ENCODE data around the gene TUB.

The TUB gene

GRCh38 chr11:8089791-8090510, 8.9 kb downstream of the TUB start:
- no peak for DNase-seq (ENCODE audit: low spot score)

DNA sequence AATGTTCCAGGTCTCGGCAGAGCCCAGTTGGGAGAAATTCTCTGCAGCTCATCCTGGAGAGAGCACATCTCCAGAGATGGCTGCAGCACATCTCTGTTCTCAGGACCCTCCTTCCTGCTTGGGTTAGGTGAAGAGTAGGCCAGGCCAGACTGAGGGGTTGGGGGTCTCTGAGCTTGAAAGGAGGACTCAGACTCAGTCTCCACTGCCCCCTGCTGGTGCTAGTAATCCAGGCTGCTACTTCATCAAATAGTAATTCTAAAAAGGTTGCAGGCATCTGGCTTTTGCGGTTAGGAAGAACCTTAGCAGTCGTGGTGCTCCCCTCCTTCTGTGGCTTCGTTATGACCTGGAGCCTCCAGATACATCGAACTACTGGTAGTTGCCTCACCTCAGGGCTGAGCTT, 9.7 kb downstream of the TUB start:
- DNase-seq (ENCODE audit: low spot score): peak; percentile 62

GRCh38 chr11:8091721-8092120, 10.7 kb downstream of the TUB start:
- DNase-seq (ENCODE audit: low spot score): no peak

DNA sequence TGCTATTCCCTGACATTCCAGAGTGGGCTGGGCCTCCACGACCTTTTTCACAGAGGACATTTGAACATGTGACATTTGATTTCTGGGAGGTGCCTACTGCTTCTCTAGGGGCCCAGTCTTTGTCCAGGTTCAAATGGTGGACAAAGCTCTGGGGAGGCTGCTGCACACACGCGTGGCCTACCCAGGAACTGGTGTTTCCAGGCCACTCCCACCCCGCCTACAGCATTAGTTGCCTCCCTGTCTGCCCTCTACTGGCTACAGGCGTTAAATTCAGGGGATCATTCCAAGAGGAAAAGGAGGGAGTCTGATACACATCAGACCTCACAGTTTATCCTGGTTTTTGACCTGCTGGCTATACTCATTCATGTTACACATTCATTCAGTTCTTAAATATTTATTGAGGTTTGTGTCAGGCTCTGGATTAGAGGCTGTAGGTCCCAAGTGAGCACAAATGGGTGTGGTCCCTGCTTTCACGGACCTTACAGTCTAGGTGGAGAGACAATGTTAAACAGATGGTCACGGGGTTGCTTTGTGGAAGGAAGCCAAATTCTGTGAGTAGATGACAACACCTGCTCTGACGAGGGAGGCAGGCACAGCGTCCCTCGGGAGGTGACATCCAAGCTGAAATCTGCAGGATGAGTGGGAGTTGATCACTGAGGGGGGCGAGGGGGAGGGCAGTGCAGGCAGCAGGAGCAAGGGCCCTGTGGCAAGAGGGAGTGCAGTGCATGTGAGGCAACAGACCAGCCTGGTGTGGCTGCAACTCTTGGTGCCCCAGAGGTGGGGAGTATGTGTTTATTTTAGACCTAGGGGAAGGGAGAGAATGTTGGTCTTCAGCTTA, 11.8 kb downstream of the TUB start:
- DNase-seq (ENCODE audit: low spot score): peak; percentile 67

- DNase-seq (ENCODE audit: low spot score): no peak
Observed at GRCh38 chr11:8093931-8094575, 13.0 kb downstream of the TUB start.

DNA sequence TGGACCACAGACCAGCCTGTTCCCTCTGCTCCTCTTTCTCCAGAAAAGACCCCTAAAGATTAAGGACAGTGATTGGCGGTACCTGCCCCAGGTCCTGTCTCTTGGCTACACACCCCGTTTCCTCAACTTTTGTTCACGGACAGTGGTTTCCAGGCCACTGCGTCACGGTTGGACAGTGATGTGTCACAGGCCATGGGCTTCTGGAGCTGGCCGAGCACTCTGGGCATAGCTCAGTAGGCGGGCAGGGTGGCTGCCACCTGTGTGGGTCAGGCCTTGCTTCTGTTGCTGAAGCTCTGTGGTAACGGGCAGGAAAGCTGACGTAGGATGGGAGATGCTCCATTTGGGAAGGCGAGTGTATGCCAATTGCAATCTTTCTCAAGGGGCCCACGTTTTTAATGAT, 13.6 kb downstream of the TUB start:
- DNase-seq (ENCODE audit: low spot score): no peak

- DNase-seq (ENCODE audit: low spot score): no peak
Observed at GRCh38 chr11:8095371-8095770, 14.4 kb downstream of the TUB start.

- no peak for DNase-seq (ENCODE audit: low spot score)
Observed at GRCh38 chr11:8095806-8096522, 15.0 kb downstream of the TUB start.

DNA sequence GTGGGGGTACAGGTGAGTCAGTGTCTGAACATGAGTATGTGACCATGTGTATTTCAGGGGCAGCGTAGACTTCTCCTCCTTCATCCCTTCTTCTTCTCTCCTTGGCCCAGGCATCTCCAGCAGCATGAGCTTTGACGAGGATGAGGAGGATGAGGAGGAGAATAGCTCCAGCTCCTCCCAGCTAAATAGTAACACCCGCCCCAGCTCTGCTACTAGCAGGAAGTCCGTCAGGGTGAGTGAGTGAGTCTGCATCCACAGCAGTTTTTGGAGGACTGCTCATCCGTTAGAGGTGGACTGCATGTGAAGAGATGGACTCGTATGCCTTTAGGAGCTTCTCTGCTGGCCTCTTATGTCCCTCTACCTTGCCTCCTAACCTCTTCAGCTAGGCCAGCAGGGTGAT, 15.6 kb downstream of the TUB start:
- no peak for DNase-seq (ENCODE audit: low spot score)

DNA sequence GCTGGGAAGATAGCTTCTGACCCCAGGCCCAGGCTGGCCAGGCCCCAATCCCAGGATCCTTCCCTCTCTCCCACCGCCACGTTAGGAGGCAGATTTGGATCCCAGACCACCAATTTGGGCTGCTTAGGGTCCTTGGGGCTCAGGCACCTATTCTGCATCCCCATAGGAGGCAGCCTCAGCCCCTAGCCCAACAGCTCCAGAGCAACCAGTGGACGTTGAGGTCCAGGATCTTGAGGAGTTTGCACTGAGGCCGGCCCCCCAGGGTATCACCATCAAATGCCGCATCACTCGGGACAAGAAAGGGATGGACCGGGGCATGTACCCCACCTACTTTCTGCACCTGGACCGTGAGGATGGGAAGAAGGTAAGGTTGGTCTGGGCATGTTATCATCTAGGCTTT, 16.1 kb downstream of the TUB start:
- DNase-seq (ENCODE audit: low spot score): no peak

DNA sequence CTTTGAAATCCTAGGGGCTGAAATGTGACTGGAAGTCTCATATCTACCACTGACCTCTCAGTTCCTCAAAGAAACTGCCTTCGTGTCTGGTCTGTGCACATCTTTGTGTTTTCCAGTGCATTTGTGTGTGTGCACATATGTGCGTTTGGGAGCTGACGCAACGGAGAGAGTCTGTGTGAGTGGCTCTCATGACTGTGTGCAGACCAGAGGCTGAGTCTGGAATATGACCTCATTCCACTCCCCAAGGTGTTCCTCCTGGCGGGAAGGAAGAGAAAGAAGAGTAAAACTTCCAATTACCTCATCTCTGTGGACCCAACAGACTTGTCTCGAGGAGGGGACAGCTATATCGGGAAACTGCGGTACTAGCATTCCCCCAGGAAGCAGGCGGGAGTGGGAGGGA, 16.5 kb downstream of the TUB start:
- no peak for DNase-seq (ENCODE audit: low spot score)

GRCh38 chr11:8097926-8098325, 16.9 kb downstream of the TUB start:
- no peak for DNase-seq (ENCODE audit: low spot score)

GRCh38 chr11:8098361-8098760, 17.4 kb downstream of the TUB start:
- DNase-seq (ENCODE audit: low spot score): no peak

DNA sequence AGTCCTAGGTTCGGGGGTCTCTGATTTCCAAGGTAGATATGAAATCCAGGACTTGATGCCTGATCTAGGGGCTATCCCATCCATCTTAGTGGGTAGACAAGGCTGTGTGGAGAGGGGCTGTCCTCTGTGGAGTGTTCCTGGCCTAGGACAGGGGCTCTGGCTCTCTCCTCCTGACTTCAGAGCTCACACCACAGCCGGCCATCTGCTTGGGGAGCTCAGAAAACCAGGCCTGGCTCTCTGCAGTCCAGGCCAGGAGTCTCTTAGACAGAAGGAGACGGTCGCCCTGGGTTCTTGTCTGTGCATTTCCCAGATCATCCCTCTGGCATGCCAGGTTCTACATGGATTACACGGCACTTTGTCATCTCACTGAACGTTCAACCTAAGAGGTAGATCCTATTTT, 17.9 kb downstream of the TUB start:
- no peak for DNase-seq (ENCODE audit: low spot score)

GRCh38 chr11:8099291-8099899, 18.4 kb downstream of the TUB start:
- DNase-seq (ENCODE audit: low spot score): peak; percentile 66

DNA sequence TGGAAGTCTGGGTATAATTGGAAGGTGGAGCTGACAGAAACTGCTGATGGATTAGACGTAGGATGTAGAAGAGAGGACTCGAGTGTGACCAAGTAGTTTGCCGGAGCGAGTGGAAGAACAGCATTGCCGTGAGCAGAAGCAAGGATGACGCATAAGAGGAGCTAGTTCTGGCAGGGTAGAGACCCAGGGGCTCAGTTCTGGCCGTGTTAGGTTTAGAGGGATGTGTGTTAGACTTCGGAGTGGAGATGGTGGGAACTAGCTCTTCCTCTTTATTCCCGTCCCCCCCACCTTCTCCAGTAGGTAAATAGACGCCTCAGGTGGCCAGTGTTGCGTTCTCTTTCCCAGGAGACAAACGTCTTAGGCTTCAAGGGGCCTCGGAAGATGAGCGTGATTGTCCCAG, 19.1 kb downstream of the TUB start:
- DNase-seq (ENCODE audit: low spot score): no peak

- DNase-seq (ENCODE audit: low spot score): no peak
Observed at GRCh38 chr11:8100605-8101004, 19.6 kb downstream of the TUB start.

GRCh38 chr11:8101421-8101820, 20.4 kb downstream of the TUB start:
- DNase-seq (ENCODE audit: low spot score): no peak

- no peak for DNase-seq (ENCODE audit: low spot score)
Observed at GRCh38 chr11:8102296-8102915, 21.4 kb downstream of the TUB start.

DNA sequence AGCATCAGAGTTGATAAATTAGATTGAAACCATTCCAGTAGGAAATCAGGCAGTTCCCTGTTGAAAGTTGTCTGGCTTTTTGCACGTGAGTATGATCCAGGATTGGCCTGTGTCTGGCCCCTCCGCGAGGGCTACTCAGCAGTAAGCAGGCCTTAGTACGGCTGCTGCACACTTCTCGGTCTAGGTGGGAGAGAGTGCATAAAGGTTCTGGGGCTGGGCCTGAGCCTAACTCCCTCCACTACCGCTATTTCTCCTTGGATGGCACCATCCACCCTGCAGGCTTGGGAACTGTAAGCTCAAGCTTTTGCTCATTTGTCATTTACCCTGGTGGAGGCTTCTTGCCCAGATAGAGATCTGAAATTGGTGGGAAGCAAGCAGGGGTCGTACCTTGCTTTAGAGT, 22.0 kb downstream of the TUB start:
- no peak for DNase-seq (ENCODE audit: low spot score)

- no peak for DNase-seq (ENCODE audit: low spot score)
Observed at GRCh38 chr11:8103909-8104308, 22.9 kb downstream of the TUB start.
